ENCODE measurements around the gene TGFBI. TPM values are rescaled to one million over a fixed set of nuclear protein-coding genes. Genes with fewer than 3 reads are reported as not detected.

TGFBI gene
- total and polyA plus RNA-seq, 9 of the 15 experiments (the other 6 are each of a cell fraction or from before 2014, with no cell fraction given), result 0.05 to 0.62 (median 0.08) TPM; not detected in 6

DNA sequence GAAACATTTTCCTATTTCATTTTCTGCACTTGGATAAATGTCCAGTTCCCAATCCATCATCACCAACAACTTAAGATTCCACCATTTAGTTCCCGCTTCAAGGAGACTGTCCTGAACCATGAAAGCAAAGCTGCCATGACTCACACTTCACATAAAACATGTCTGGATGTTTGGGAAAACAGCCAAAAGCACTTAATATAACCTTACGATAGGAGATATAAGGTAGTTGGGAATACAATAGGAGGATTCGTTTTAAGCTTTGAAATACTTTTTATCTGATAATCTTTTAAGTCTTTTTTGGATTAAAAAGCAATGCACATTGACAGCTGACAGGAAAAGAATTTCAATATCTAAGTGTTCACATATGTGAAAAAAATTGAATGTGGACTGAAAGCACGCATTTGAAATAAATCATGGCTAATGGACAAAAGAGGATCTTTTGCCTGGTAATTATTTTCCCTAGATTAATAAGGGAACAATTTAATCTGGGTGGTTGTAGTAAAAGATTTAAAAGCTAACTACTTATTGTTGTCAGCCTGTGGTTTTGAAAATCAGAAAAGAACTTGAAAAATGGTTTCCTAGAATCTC lies 17.3 kb upstream of the TGFBI start:
- no peaks in the 10 kb centered on the region for H3K9me1 ChIP-seq (ENCODE audit: control insufficient read depth, insufficient read depth, low read length)
- no peak overlapping the region for H3K4me3 ChIP-seq
- H4K20me1 ChIP-seq (replicated peaks; ENCODE audit: control insufficient read depth, insufficient read depth, low read length), result no peaks in the 10 kb centered on the region
- ChIA-PET CTCF (ENCODE audit: low intra/inter-chr PET ratio) (no interaction called here), POLR2A (interaction anchor here (0.8 kb wide), 1 partner anchor 15 kb away, joined by 4 read pairs; no protein-coding TSS in a partner anchor)
- H3K4me2 ChIP-seq (ENCODE audit: insufficient read depth, low read length), result no peak overlapping the region
- ATAC-seq, result no peak
- intact Hi-C loops (cut with micrococcal nuclease) (no loop called here), in situ Hi-C loops (cut with MboI) (no loop called here)
- no peak overlapping the region for H3K9ac ChIP-seq (ENCODE audit: insufficient read depth in 1 of 2, low read depth in 2 of 2, low read length in 2 of 2)
- no peaks in the 10 kb centered on the region for H3K36me3 ChIP-seq (ENCODE audit: control insufficient read depth, insufficient read depth, low read length)
- H3K27ac ChIP-seq (ENCODE audit: extremely low read depth, low read depth, low read length), result no peak overlapping the region
- DNase-seq (ENCODE audit: extremely low read depth in 1 of 4, low spot score in 3 of 4), result no peak
- no peaks in the 10 kb centered on the region for H3K79me2 ChIP-seq (ENCODE audit: control insufficient read depth, insufficient read depth, low read length)
- TF ChIP-seq ZNF584 (CRISPR knock-in tag; IDR thresholded peaks at IDR 0.05; ENCODE audit: low read depth) (no peak), MAZ (CRISPR knock-in tag; conservative IDR thresholded peaks at IDR 0.05 in 1 of 2, IDR thresholded peaks at IDR 0.05 in 1 of 2) (no peak), GTF2A2 (tag; IDR thresholded peaks at IDR 0.05) (no peak), NFE2 (IDR thresholded peaks at IDR 0.05; ENCODE audit: low read depth) (no peak), ZBTB7A (IDR thresholded peaks at IDR 0.05; ENCODE audit: borderline replicate concordance, control insufficient read depth, low read depth, low read length) (no peak), ESRRB (CRISPR knock-in tag; IDR thresholded peaks at IDR 0.05; ENCODE audit: borderline replicate concordance) (no peak), ZFX (CRISPR knock-in tag; IDR thresholded peaks at IDR 0.05) (no peak), NR2C2 (CRISPR knock-in tag; IDR thresholded peaks at IDR 0.05) (no peak), NR2C2 (tag; IDR thresholded peaks at IDR 0.05) (no peak), PURB (CRISPR knock-in tag; IDR thresholded peaks at IDR 0.05; ENCODE audit: low read depth) (no peak), NFRKB (IDR thresholded peaks at IDR 0.05; ENCODE audit: low read depth) (no peak), ZNF764 (CRISPR knock-in tag; IDR thresholded peaks at IDR 0.05; ENCODE audit: low read depth) (no peak), ZNF589 (CRISPR knock-in tag; IDR thresholded peaks at IDR 0.05; ENCODE audit: low read depth) (no peak), MIER1 (IDR thresholded peaks at IDR 0.05; ENCODE audit: low read depth) (no peak), ELF2 (CRISPR knock-in tag; IDR thresholded peaks at IDR 0.05) (no peak), EHMT2 (IDR thresholded peaks at IDR 0.05) (no peak), NCOR1 (IDR thresholded peaks at IDR 0.05) (no peak), SRF (CRISPR knock-in tag; IDR thresholded peaks at IDR 0.05) (no peak)
- TF ChIP-seq, protein P1, sequence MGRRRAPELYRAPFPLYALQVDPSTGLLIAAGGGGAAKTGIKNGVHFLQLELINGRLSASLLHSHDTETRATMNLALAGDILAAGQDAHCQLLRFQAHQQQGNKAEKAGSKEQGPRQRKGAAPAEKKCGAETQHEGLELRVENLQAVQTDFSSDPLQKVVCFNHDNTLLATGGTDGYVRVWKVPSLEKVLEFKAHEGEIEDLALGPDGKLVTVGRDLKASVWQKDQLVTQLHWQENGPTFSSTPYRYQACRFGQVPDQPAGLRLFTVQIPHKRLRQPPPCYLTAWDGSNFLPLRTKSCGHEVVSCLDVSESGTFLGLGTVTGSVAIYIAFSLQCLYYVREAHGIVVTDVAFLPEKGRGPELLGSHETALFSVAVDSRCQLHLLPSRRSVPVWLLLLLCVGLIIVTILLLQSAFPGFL (CRISPR knock-in tag; IDR thresholded peaks at IDR 0.05), result no peak
- no TSS peak for BruUV-seq (replicated peaks)
- H2AFZ ChIP-seq (ENCODE audit: low read depth, low read length), result no peak overlapping the region
- no peaks in the 10 kb centered on the region for H3K9me3 ChIP-seq (replicated peaks; ENCODE audit: control insufficient read depth, insufficient read depth, low read depth, low read length)
- no peak for FAIRE-seq
- peaks cover 0 to 6% of the 10 kb centered on the region in 2 experiments; a peak in 1 of 5 replicates for H3K27me3 ChIP-seq (ENCODE audit: control insufficient read depth in 2 of 2, insufficient read depth in 2 of 2, low read length in 2 of 2)
- 0% methylated on average over 4 of the region's 4 CpGs for WGBS (ENCODE audit: insufficient coverage, low coverage, missing lambda C conversion rate)
- no peaks in the 10 kb centered on the region for H3K4me1 ChIP-seq (replicated peaks in 1 of 2; ENCODE audit: control insufficient read depth in 2 of 2, insufficient read depth in 2 of 2, low read length in 2 of 2)
